Mesodermal cell (in vitro differentiated cells): ENCODE data around the gene RANGRF. TPM values are rescaled to one million over a fixed set of nuclear protein-coding genes. Genes with fewer than 3 reads are reported as not detected.
"Not testable (repeated sequence)": the region's sequence is repeated elsewhere in the genome, so short reads cannot be mapped to it uniquely, and the experiment has no call there.

Experiments
- H3K27ac ChIP-seq: 2 replicates; pipeline ENCODE4 v1.7.0; 2013; ENCODE audit warnings: mild to moderate bottlenecking, low read depth, low read length, moderate library complexity; ENCODE audit not compliant: severe bottlenecking
- H3K36me3 ChIP-seq: 2 replicates; pipeline ENCODE4 v1.7.1; 2013; ENCODE audit warnings: mild to moderate bottlenecking, low read length, moderate library complexity; ENCODE audit not compliant: control insufficient read depth, insufficient read depth
- H3K4me1 ChIP-seq: one replicate; pipeline ENCODE4 v1.7.1; 2013; ENCODE audit warnings: mild to moderate bottlenecking, low read length; ENCODE audit not compliant: insufficient read depth, control insufficient read depth, poor library complexity, severe bottlenecking
- H3K4me3 ChIP-seq: 2 replicates; pipeline ENCODE4 v1.7.0; 2013; ENCODE audit warnings: low read length, control low read depth, mild to moderate bottlenecking; ENCODE audit not compliant: insufficient read depth, poor library complexity, severe bottlenecking; ENCODE audit errors: extremely low read depth
- H3K9me3 ChIP-seq: 2 replicates; pipeline ENCODE4 v1.7.1; 2013; ENCODE audit warnings: mild to moderate bottlenecking, low read length, moderate library complexity; ENCODE audit not compliant: control insufficient read depth
- WGBS, 2 experiments: methylation state at CpG; one replicate each; pipeline ENCODE4 v1.1.5; 2013; ENCODE audit warnings: missing lambda C conversion rate in 2 of 2; ENCODE audit not compliant: insufficient coverage in 2 of 2; 5-methylcytosine and 5-hydroxymethylcytosine counted together
- polyA plus RNA-seq, 2 experiments: library from polyadenylated mRNA; stranded (reverse); fragments of 50-300 nt; gene quantifications; one replicate each; pipeline ENCODE4 v1.2.3, GENCODE V29; 2013

RANGRF gene, protein sequence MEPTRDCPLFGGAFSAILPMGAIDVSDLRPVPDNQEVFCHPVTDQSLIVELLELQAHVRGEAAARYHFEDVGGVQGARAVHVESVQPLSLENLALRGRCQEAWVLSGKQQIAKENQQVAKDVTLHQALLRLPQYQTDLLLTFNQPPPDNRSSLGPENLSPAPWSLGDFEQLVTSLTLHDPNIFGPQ
- polyA plus RNA-seq (2013, experiment 1 of 2) = 37.8 TPM
- polyA plus RNA-seq (2013, experiment 2 of 2) = 33.6 TPM

DNA sequence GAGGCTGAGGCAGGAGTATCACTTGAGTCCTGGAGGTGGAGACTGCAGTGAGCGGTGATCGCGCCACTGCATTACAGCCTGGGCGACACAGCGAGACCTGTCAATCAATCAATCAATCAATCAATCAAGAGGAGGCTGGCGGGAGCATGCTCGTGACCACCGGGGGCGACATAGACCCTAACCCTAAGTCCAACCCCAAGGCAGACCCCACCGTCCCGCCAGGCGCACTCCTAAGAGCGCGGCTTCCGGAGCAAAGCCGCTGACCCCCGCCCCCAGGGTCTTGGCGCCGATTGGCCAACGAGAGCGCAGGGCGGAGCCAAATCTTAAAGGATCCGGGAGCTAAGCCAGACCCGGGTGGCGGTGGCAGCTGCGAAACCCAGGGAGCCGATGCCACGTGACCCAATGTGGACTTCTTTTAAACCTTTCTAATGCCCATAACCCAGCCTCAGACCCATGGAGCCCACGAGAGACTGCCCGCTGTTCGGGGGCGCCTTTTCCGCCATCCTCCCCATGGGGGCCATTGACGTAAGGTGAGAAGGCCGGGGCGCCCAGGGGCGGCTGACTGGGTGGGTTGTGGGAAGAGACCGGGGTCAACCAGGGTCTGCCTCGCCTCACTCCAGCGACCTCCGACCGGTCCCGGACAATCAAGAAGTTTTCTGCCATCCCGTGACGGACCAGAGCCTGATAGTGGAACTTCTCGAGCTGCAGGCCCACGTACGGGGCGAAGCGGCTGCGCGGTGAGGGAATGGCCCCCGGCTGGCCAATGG, at the start of gene RANGRF:
Gene RANGRF, plus strand, starts transcription at position 335 of the 767 bp plus-strand sequence. Its CDS starts 119 bp downstream, at position 454.
- WGBS, 2 experiments = 0% methylated on average over 46 to 50 of the region's 53 CpGs
- no peaks in the 10 kb centered on the region for H3K9me3 ChIP-seq
- H3K27ac ChIP-seq = peak within 1 kb of the TSS; percentile 73

DNA sequence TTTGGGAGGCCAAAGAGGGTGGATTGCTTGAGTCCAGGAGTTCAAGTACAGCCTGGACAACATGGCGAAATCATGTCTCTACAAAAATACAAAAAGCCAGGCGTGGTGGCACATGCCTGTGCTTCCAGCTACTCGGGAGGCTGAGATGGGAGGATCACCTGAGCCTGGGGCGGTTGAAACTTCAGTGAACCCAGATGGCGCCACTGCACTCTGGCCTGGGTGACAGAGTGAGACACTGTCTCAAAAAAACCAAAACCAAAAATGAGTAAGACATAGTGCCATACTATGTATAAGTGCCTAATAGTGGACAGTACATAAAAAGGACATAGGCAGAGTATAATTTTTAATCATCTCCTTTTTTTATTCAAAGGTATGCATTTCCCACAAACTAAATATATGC, 44.6 kb upstream of the RANGRF start:
- no peaks in the 10 kb centered on the region for H3K4me1 ChIP-seq
- H3K4me3 ChIP-seq = no peak overlapping the region
- WGBS, 2 experiments = 87 to 92% methylated on average over 4 of the region's 5 CpGs

More for the DNA sequence above, at the start of gene RANGRF:
- H3K4me1 ChIP-seq = peaks cover 3% of the 10 kb centered on the region
- peak within 1 kb of the TSS; percentile 65 for H3K4me3 ChIP-seq
- peaks cover 5% of the 10 kb centered on the region for H3K36me3 ChIP-seq

DNA sequence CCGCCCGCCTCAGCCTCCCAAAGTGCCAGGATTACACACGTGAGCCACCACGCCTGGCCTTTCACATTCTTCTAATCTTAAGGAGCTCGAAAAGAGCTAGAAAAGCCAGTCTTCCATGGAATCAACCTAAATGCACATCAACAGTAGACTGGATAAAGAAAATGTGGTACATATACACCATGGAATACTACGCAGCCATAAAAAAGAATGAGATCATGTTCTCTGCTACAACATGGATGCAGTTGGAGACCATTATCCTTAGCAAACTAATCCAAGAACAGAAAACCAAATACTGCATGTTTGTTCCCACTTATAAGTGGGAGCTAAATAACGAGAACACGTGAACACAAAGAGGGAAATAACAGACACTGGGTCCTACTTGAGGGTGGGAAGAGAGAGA, 43.7 kb upstream of the RANGRF start:
- 98 to 100% methylated on average over 3 to 4 of the region's 8 CpGs for WGBS, 2 experiments
- peaks cover 30% of the 10 kb centered on the region for H3K36me3 ChIP-seq
- H3K27ac ChIP-seq = no peak overlapping the region
- H3K4me1 ChIP-seq = peaks cover under 1% of the 10 kb centered on the region
- no peaks in the 10 kb centered on the region for H3K9me3 ChIP-seq
- H3K4me3 ChIP-seq = no peak overlapping the region

More for the DNA sequence above, 44.6 kb upstream of the RANGRF start:
- H3K27ac ChIP-seq = no peak overlapping the region
- H3K36me3 ChIP-seq = peaks cover 37% of the 10 kb centered on the region
- no peaks in the 10 kb centered on the region for H3K9me3 ChIP-seq

DNA sequence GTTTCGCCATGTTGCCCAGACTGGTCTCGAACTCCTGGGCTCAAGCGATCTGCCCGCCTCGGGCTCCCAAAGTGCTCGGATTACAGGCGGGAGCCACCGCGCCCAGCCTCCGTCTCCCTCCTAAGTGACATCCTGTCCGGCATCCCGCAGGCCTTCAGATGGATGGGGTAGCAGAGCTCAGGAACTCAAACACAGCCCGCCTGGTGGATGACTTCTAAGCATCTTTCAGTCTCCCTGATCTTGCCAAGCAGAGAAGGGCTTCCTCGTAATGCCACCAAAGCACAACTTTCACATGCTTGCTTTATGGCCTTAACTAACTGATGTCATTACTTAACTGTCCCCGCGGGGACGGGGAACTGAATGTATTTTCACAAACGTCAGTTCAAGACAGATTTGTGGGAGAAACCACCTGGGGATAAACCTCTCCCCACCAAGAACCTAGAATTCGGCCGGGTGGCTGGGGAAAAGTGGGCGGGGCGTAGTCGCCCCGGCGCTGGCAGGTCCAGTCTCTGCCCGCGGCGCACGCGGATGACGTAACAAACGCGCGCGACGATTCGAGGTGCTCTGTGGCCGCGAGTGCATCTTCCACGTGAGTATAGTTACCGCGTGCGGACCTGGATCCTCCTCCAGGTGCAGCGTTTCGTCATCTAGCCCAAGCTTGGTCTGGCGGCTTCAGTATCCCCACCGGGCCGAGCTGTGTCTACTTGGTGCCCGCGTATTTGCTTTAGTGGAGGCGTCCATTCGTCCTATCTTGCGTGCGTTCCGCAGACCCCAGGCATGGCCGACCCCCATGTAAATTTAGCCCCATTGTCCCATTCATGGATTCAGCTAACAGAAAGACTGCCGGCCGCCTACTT, 39.5 kb upstream of the RANGRF start, which contains the start of gene PFAS:
Gene PFAS, plus strand, starts transcription at position 539 of the 857 bp plus-strand sequence. CDS start 4,649 bp downstream, outside the sequence.
- Histone ChIP-seq H3K4me1 (peaks cover 9% of the 10 kb centered on the region), H3K4me3 (peak within 1 kb of the TSS; percentile 78), H3K36me3 (peaks cover 12% of the 10 kb centered on the region), H3K9me3 (no peaks in the 10 kb centered on the region), H3K27ac (peak within 1 kb of the TSS; percentile 96)
- WGBS, 2 experiments = 0 to 1% methylated on average over 53 to 56 of the region's 58 CpGs

DNA sequence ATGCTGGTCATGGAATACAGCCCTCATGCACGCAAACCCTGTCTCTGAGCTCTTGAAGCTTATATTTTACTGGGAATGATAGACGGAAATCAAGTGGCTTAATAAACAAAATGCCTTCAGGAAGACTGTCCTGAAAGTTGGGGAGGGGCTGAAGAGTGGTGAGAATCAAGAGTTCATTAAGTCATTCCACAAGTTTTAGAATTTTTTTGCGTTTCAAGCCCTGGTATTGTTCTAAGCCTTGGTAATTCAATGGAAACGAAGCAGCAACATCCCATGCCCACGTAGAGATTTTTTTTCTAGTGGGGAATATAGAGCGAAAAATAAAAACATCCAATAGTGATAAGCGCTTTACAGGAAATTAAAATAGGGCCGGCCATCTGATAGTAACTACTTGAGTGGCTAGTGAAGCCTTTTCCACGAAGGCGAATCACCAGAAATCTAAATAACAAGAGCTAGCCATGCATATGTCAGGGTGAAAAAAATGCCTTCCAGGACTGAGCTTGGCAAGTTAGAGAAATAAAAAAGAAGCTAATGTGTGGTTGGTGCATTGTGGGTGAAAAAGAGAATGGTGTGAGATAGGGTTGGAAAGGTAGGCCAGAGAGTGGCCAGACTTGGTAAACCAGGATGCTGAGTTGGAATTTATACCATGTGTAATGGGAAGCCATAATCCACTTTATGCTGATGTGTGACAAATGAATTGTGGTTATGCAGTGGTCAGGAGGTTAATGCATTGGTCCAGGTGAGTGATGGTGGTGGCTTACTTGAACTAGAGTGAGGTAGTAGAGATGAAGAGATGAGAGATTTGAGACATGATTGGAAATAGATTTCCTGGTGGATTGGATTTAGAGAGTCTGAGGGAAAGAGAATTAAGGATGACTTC, 38.6 kb upstream of the RANGRF start:
- WGBS, 2 experiments = 17 to 21% methylated on average over 4 to 7 of the region's 10 CpGs
- peaks cover 9% of the 10 kb centered on the region for H3K4me1 ChIP-seq
- H3K27ac ChIP-seq = peak overlapping the region; percentile 88
- no peaks in the 10 kb centered on the region for H3K9me3 ChIP-seq
- peak overlapping the region; percentile 78 for H3K4me3 ChIP-seq
- H3K36me3 ChIP-seq = peaks cover 15% of the 10 kb centered on the region

DNA sequence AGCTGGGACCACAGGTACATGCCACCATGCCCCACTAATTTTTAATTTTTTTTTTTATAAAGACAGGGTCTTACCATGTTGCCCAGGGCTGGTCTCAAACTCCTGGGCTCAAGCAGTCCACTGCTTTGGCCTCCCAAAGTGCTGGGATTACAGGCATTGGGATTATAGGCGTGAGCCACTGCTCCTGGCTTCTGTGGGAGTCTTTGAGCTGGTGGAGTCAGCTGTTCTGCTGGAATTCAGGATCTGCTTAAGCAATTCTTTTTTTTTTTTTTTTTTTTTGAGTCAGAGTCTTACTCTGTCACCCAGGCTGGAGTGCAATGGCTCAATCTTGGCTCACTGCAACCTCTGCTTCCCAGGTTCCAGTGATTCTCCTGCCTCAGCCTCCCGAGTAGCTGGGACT, 37.1 kb upstream of the RANGRF start:
- H3K27ac ChIP-seq, H3K9me3 ChIP-seq, H3K4me1 ChIP-seq, H3K4me3 ChIP-seq: not testable (repeated sequence)
- 83 to 100% methylated on average over 1 of the region's 2 CpGs for WGBS, 2 experiments
- peaks cover 23% of the 10 kb centered on the region for H3K36me3 ChIP-seq

DNA sequence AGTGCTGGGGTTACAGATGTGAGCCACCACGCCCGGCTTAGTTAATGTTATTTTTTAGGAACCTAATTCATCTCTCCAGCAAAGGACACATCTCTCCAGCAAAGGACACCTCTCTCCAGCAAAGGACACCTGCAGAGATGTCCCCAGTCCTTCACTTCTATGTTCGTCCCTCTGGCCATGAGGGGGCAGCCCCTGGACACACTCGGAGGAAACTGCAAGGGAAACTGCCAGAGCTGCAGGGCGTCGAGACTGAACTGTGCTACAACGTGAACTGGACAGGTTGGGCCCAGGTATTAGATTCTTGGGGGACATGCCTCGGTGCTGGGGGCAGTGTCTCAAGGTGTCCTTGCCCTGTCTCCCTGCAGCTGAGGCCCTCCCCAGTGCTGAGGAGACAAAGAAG, 34.7 kb upstream of the RANGRF start:
- no peak overlapping the region for H3K4me3 ChIP-seq
- no peaks in the 10 kb centered on the region for H3K9me3 ChIP-seq
- WGBS, 2 experiments = 86 to 87% methylated on average over 6 of the region's 8 CpGs
- H3K27ac ChIP-seq = no peak overlapping the region
- H3K36me3 ChIP-seq = peaks cover 42% of the 10 kb centered on the region
- H3K4me1 ChIP-seq = peaks cover 9% of the 10 kb centered on the region

DNA sequence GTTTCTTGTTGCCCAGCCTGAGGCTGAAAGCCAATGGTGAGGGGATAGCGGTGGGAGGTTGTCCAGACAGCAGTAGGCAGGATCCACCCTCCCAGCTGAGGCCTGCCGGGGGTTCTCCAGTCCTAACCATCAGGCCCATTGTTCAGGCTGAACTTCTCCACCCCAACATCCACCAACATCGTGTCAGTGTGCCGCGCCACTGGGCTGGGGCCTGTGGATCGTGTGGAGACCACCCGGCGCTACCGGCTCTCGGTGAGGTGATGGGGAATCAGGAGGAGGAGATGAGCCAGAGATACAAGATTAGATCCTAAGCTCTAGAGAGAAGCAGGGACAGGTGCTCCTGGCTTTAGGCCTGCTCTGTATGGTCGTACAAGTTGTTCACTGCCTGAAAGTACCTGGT, 33.6 kb upstream of the RANGRF start:
- Histone ChIP-seq H3K4me1 (peaks cover 8% of the 10 kb centered on the region), H3K9me3 (no peaks in the 10 kb centered on the region), H3K36me3 (peaks cover 53% of the 10 kb centered on the region), H3K27ac (no peak overlapping the region), H3K4me3 (no peak overlapping the region)
- 93 to 97% methylated on average over 7 to 8 of the region's 11 CpGs for WGBS, 2 experiments

DNA sequence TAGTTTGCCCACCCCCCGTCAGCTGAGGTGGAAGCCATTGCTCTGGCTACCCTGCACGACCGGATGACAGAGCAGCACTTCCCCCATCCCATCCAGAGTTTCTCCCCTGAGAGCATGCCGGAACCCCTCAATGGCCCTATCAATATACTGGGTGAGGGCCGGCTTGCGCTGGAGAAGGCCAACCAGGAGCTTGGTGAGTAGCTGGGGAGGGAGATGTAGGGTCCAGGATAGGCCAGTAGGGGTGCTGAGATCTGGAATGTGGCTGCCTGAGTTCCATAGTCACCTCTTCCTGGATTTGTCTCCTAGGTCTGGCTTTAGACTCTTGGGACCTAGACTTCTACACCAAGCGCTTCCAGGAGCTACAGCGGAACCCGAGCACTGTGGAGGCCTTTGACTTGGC, 33.0 kb upstream of the RANGRF start:
- WGBS, 2 experiments = 92% methylated on average over 6 to 8 of the region's 9 CpGs
- H3K4me3 ChIP-seq = no peak overlapping the region
- no peaks in the 10 kb centered on the region for H3K9me3 ChIP-seq
- no peak overlapping the region for H3K27ac ChIP-seq
- peaks cover 59% of the 10 kb centered on the region for H3K36me3 ChIP-seq
- peaks cover 2% of the 10 kb centered on the region for H3K4me1 ChIP-seq

DNA sequence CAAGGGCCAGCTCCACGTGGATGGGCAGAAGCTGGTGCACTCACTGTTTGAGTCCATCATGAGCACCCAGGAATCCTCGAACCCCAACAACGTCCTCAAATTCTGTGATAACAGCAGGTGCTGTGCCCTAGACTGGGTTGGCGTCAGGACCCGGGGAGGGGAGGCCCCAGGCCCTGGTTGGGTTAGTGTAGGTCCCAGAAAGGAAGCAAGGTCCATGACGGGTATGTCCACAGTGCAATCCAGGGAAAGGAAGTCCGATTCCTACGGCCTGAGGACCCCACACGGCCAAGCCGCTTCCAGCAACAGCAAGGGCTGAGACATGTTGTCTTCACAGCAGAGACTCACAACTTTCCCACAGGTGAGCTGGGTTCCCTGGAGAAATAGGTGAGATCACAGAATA, 32.2 kb upstream of the RANGRF start:
- Histone ChIP-seq H3K36me3 (peaks cover 66% of the 10 kb centered on the region), H3K4me1 (no peaks in the 10 kb centered on the region), H3K4me3 (no peak overlapping the region), H3K27ac (no peak overlapping the region), H3K9me3 (no peaks in the 10 kb centered on the region)
- 93 to 96% methylated on average over 10 of the region's 10 CpGs for WGBS, 2 experiments
